GM23338 (cell line): ENCODE results near the gene ID2. TPM values are rescaled to one million over a fixed set of nuclear protein-coding genes. Genes with fewer than 3 reads are reported as not detected.

Experiments
- ATAC-seq: fragments of 200-7000 bp; cut with Tn5 transposase; 3 replicates; pipeline ENCODE4 v1.9.1; 2020
- DNase-seq: peaks from one replicate; pipeline ENCODE4 v3.0.0-alpha.2; 2015; ENCODE audit warnings: low spot score
- H2AFZ ChIP-seq: fragments of 200-600 bp; sonication (generic); 2 replicates; pipeline ENCODE4 v1.8.0; 2016; ENCODE audit warnings: antibody characterized with exemption, mild to moderate bottlenecking, moderate library complexity
- H3F3A ChIP-seq: fragments of 200-600 bp; sonication (generic); replicated peaks from 2 replicates; pipeline ENCODE4 v1.8.0; 2017; ENCODE audit warnings: antibody characterized with exemption, mixed run types, low read depth
- H3K27ac ChIP-seq: fragments of 200-600 bp; sonication (generic); 2 replicates; pipeline ENCODE4 v1.6.1; 2016; ENCODE audit warnings: low read depth
- H3K27me3 ChIP-seq: fragments of 200-600 bp; sonication (generic); 2 replicates; pipeline ENCODE4 v1.8.0; 2016; ENCODE audit warnings: mild to moderate bottlenecking, mixed run types, moderate library complexity; ENCODE audit not compliant: insufficient read depth
- H3K36me3 ChIP-seq: fragments of 200-600 bp; sonication (generic); 2 replicates; pipeline ENCODE4 v1.8.0; 2016; ENCODE audit warnings: mild to moderate bottlenecking; ENCODE audit not compliant: insufficient read depth
- H3K4me1 ChIP-seq: fragments of 200-600 bp; sonication (generic); 2 replicates; pipeline ENCODE4 v1.8.0; 2016; ENCODE audit warnings: mild to moderate bottlenecking, moderate library complexity; ENCODE audit not compliant: insufficient read depth
- H3K4me2 ChIP-seq: fragments of 200-600 bp; sonication (generic); 2 replicates; pipeline ENCODE4 v1.7.1; 2017; ENCODE audit warnings: mixed run types
- H3K4me3 ChIP-seq: fragments of 200-600 bp; sonication (generic); 2 replicates; pipeline ENCODE4 v1.6.1; 2016; ENCODE audit warnings: mixed run types
- H3K79me2 ChIP-seq: fragments of 200-600 bp; sonication (generic); replicated peaks from 2 replicates; pipeline ENCODE4 v1.8.0; 2017; ENCODE audit warnings: mild to moderate bottlenecking; ENCODE audit not compliant: insufficient read depth
- H3K9me2 ChIP-seq: fragments of 200-600 bp; sonication (generic); 2 replicates; pipeline ENCODE4 v1.8.0; 2017; ENCODE audit not compliant: insufficient read depth
- H4K20me1 ChIP-seq: fragments of 200-600 bp; sonication (generic); replicated peaks from 2 replicates; pipeline ENCODE4 v1.8.0; 2017; ENCODE audit warnings: mild to moderate bottlenecking; ENCODE audit not compliant: insufficient read depth
- H3K27ac Mint-ChIP-seq: 2 replicates; pipeline ENCODE4 v1.8.0; 2020; ENCODE audit warnings: inconsistent platforms, mild to moderate bottlenecking, moderate library complexity, mixed read lengths
- H3K27me3 Mint-ChIP-seq: 3 replicates; pipeline ENCODE4 v1.8.0; 2022; ENCODE audit warnings: low read depth, mild to moderate bottlenecking, moderate library complexity, mixed read lengths, inconsistent platforms; ENCODE audit not compliant: insufficient read depth, poor library complexity
- H3K36me3 Mint-ChIP-seq: 3 replicates; pipeline ENCODE4 v1.8.0; 2021; ENCODE audit warnings: low read depth, mild to moderate bottlenecking, inconsistent platforms, moderate library complexity, mixed read lengths
- H3K4me1 Mint-ChIP-seq: 3 replicates; pipeline ENCODE4 v1.8.0; 2020; ENCODE audit warnings: mild to moderate bottlenecking, inconsistent platforms, mixed read lengths
- H3K4me3 Mint-ChIP-seq: 3 replicates; pipeline ENCODE4 v1.8.0; 2021; ENCODE audit warnings: moderate library complexity, mild to moderate bottlenecking, inconsistent platforms, mixed read lengths
- H3K9me3 Mint-ChIP-seq: 3 replicates; pipeline ENCODE4 v1.8.0; 2020; ENCODE audit warnings: moderate library complexity, mild to moderate bottlenecking, inconsistent platforms, mixed read lengths
- CREB1 ChIP-seq: fragments of 250-450 bp; sonication (Bioruptor Pico); IDR thresholded peaks from 2 replicates; pipeline ENCODE4 v1.5.0; 2020; ENCODE audit warnings: low read depth, mild to moderate bottlenecking, moderate library complexity
- EZH2 ChIP-seq: fragments of 200-600 bp; sonication (generic); IDR thresholded peaks from one replicate; pipeline ENCODE4 v1.8.0; 2017; ENCODE audit warnings: antibody characterized with exemption, mild to moderate bottlenecking, low read depth; ENCODE audit not compliant: unreplicated experiment
- JUNB ChIP-seq: IDR thresholded peaks from one replicate; pipeline ENCODE4 v1.6.1; 2016; ENCODE audit warnings: antibody characterized with exemption; ENCODE audit not compliant: unreplicated experiment
- NANOG ChIP-seq: IDR thresholded peaks from 2 replicates; pipeline ENCODE4 v1.6.1; 2016; ENCODE audit warnings: antibody characterized with exemption, borderline replicate concordance
- POLR2AphosphoS5 ChIP-seq: IDR thresholded peaks from 2 replicates; pipeline ENCODE4 v1.6.1; 2016; ENCODE audit warnings: antibody characterized with exemption, low read depth
- STAT1 ChIP-seq: IDR thresholded peaks from one replicate; pipeline ENCODE4 v1.6.1; 2016; ENCODE audit warnings: antibody characterized with exemption; ENCODE audit not compliant: unreplicated experiment
- ZNF114 ChIP-seq: fragments of 250-450 bp; sonication (Bioruptor Pico); IDR thresholded peaks from 2 replicates; pipeline ENCODE4 v1.5.0; 2020; ENCODE audit warnings: mild to moderate bottlenecking, moderate library complexity
- polyA plus RNA-seq: library from polyadenylated mRNA; unstranded; fragments of >200 nt; fragmentation: Nextera tagmentation; extraction: Ambion mirVana; gene quantifications from 2 replicates; pipeline ENCODE4 v1.2.1, GENCODE V29; 2016
- total RNA-seq: library from RNA; depleted of rRNA; stranded (reverse); fragments of >200 nt; shearing (Covaris generic); gene quantifications from 2 replicates; pipeline ENCODE4 v1.2.3, GENCODE V29; 2014
- TF ChIP-seq, protein P1 (sequence below): fragments of 250-450 bp; sonication (Bioruptor Pico); IDR thresholded peaks from 2 replicates; pipeline ENCODE4 v1.5.0; 2020; ENCODE audit warnings: mild to moderate bottlenecking, moderate library complexity
- TF ChIP-seq, protein P2 (sequence below): IDR thresholded peaks from 2 replicates; pipeline ENCODE4 v1.6.1; 2016; ENCODE audit warnings: antibody characterized with exemption
- TF ChIP-seq, protein P3 (sequence below), 2 experiments: fragments of 200-600 bp in 1 of 2; sonication (generic) in 1 of 2; conservative IDR thresholded peaks; 2 replicates each; pipeline versions ENCODE4 v1.5.1 to v1.6.1; 2016 to 2017; ENCODE audit warnings: antibody characterized with exemption in 2 of 2, low read depth in 2 of 2, mild to moderate bottlenecking in 2 of 2, moderate library complexity in 1 of 2

Gene ID2
- total and polyA plus RNA-seq, 2 experiments from 2014 or later = 87.0 to 110 TPM

DNA sequence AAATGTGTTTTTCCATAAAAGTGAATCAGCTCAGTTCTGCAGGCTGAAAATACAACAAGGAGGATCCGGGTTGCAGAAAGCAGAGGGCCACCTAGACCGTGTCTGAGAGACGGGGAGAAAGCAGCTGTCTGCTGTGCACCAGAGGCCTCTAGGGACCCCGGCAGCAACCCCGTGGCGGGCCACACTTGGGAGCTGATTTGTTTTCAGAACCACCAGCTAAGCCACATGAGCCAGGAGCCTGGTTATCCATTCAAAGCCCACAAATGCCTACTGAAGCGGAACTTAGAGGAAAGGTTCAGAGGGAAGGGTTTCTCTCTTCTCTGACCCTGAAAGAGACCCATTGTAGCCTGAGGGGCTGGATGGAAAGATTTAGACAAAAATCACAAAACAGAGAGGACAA, 28.4 kb upstream of the ID2 start (continued):
- TF ChIP-seq, protein P1, sequence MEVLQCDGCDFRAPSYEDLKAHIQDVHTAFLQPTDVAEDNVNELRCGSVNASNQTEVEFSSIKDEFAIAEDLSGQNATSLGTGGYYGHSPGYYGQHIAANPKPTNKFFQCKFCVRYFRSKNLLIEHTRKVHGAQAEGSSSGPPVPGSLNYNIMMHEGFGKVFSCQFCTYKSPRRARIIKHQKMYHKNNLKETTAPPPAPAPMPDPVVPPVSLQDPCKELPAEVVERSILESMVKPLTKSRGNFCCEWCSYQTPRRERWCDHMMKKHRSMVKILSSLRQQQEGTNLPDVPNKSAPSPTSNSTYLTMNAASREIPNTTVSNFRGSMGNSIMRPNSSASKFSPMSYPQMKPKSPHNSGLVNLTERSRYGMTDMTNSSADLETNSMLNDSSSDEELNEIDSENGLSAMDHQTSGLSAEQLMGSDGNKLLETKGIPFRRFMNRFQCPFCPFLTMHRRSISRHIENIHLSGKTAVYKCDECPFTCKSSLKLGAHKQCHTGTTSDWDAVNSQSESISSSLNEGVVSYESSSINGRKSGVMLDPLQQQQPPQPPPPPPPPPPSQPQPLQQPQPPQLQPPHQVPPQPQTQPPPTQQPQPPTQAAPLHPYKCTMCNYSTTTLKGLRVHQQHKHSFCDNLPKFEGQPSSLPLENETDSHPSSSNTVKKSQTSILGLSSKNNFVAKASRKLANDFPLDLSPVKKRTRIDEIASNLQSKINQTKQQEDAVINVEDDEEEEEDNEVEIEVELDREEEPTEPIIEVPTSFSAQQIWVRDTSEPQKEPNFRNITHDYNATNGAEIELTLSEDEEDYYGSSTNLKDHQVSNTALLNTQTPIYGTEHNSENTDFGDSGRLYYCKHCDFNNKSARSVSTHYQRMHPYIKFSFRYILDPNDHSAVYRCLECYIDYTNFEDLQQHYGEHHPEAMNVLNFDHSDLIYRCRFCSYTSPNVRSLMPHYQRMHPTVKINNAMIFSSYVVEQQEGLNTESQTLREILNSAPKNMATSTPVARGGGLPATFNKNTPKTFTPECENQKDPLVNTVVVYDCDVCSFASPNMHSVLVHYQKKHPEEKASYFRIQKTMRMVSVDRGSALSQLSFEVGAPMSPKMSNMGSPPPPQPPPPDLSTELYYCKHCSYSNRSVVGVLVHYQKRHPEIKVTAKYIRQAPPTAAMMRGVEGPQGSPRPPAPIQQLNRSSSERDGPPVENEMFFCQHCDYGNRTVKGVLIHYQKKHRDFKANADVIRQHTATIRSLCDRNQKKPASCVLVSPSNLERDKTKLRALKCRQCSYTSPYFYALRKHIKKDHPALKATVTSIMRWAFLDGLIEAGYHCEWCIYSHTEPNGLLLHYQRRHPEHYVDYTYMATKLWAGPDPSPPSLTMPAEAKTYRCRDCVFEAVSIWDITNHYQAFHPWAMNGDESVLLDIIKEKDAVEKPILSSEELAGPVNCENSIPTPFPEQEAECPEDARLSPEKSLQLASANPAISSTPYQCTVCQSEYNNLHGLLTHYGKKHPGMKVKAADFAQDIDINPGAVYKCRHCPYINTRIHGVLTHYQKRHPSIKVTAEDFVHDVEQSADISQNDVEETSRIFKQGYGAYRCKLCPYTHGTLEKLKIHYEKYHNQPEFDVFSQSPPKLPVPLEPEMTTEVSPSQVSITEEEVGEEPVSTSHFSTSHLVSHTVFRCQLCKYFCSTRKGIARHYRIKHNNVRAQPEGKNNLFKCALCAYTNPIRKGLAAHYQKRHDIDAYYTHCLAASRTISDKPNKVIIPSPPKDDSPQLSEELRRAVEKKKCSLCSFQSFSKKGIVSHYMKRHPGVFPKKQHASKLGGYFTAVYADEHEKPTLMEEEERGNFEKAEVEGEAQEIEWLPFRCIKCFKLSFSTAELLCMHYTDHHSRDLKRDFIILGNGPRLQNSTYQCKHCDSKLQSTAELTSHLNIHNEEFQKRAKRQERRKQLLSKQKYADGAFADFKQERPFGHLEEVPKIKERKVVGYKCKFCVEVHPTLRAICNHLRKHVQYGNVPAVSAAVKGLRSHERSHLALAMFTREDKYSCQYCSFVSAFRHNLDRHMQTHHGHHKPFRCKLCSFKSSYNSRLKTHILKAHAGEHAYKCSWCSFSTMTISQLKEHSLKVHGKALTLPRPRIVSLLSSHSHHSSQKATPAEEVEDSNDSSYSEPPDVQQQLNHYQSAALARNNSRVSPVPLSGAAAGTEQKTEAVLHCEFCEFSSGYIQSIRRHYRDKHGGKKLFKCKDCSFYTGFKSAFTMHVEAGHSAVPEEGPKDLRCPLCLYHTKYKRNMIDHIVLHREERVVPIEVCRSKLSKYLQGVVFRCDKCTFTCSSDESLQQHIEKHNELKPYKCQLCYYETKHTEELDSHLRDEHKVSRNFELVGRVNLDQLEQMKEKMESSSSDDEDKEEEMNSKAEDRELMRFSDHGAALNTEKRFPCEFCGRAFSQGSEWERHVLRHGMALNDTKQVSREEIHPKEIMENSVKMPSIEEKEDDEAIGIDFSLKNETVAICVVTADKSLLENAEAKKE (CRISPR knock-in tag) = no peak
- TF ChIP-seq POLR2AphosphoS5 = no peak
- TF ChIP-seq STAT1 = no peak
- no peak for TF ChIP-seq NANOG
- no peak for TF ChIP-seq CREB1 (CRISPR knock-in tag)
- TF ChIP-seq JUNB = no peak

DNA sequence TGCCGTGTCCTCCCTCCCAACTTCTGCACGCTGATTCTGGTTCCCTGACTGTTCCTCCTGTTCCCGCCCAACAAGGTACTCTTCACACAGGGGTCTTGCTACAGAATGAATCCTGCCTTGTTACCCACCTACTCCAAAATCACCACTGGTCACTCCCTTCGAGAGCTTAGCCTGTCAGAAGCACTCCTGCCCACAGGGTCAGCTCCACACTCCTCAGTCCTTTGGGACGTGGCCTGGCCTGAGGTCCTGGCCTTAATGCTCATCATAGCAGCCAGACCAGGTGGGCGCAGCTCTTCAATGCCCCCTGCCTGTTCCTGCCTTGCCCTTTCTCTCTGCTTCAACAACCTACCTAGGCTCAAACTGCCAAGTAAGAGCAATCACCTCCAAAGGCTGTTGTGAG, 27.8 kb upstream of the ID2 start:
- Histone ChIP-seq H3F3A (no peaks in the 10 kb centered on the region), H3K4me1 (no peaks in the 10 kb centered on the region), H3K9me2 (no peaks in the 10 kb centered on the region), H3K27ac (no peak overlapping the region), H3K4me3 (no peak overlapping the region), H3K79me2 (no peaks in the 10 kb centered on the region), H3K27me3 (no peaks in the 10 kb centered on the region), H3K36me3 (no peaks in the 10 kb centered on the region), H4K20me1 (no peaks in the 10 kb centered on the region), H3K4me2 (no peak overlapping the region), H2AFZ (0 out of 2 replicates have a peak overlapping the region, but pooled peaks have one; percentile 14)
- no peak overlapping the region for H3K27ac Mint-ChIP-seq
- H3K36me3 Mint-ChIP-seq = no peaks in the 10 kb centered on the region; the same call in 2 of the 3 replicates
- H3K9me3 Mint-ChIP-seq = no peaks in the 10 kb centered on the region; the same call in 2 of the 3 replicates
- no peak for ATAC-seq
- no peak for DNase-seq
- no peak overlapping the region for H3K4me3 Mint-ChIP-seq
- TF ChIP-seq, protein P2, sequence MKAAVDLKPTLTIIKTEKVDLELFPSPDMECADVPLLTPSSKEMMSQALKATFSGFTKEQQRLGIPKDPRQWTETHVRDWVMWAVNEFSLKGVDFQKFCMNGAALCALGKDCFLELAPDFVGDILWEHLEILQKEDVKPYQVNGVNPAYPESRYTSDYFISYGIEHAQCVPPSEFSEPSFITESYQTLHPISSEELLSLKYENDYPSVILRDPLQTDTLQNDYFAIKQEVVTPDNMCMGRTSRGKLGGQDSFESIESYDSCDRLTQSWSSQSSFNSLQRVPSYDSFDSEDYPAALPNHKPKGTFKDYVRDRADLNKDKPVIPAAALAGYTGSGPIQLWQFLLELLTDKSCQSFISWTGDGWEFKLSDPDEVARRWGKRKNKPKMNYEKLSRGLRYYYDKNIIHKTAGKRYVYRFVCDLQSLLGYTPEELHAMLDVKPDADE = no peak
- TF ChIP-seq POLR2AphosphoS5 (no peak), JUNB (no peak), ZNF114 (no peak), EZH2 (no peak)
- TF ChIP-seq, protein P3, sequence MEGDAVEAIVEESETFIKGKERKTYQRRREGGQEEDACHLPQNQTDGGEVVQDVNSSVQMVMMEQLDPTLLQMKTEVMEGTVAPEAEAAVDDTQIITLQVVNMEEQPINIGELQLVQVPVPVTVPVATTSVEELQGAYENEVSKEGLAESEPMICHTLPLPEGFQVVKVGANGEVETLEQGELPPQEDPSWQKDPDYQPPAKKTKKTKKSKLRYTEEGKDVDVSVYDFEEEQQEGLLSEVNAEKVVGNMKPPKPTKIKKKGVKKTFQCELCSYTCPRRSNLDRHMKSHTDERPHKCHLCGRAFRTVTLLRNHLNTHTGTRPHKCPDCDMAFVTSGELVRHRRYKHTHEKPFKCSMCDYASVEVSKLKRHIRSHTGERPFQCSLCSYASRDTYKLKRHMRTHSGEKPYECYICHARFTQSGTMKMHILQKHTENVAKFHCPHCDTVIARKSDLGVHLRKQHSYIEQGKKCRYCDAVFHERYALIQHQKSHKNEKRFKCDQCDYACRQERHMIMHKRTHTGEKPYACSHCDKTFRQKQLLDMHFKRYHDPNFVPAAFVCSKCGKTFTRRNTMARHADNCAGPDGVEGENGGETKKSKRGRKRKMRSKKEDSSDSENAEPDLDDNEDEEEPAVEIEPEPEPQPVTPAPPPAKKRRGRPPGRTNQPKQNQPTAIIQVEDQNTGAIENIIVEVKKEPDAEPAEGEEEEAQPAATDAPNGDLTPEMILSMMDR (conservative IDR thresholded peaks at IDR 0.05; ENCODE audit: low read depth in 2 of 2) = 0 out of 4 replicates have a peak, but pooled peaks of 1 of the 2 experiments have one; percentile 1
- peaks cover 7% of the 10 kb centered on the region for H3K27me3 Mint-ChIP-seq
- no peaks in the 10 kb centered on the region for H3K4me1 Mint-ChIP-seq
